GM19467 (cell line): Measurements from ENCODE around the gene TMEM63A.
"Not testable (repeated sequence)": the region's sequence is repeated elsewhere in the genome, so short reads cannot be mapped to it uniquely, and the experiment has no call there.

Experiments
- ATAC-seq: cut with Tn5 transposase; IDR thresholded peaks from one replicate; pipeline ENCODE4 v1.9.1; 2021; ENCODE audit warnings: mild to moderate bottlenecking, moderate library complexity; ENCODE audit not compliant: unreplicated experiment

The TMEM63A gene

DNA sequence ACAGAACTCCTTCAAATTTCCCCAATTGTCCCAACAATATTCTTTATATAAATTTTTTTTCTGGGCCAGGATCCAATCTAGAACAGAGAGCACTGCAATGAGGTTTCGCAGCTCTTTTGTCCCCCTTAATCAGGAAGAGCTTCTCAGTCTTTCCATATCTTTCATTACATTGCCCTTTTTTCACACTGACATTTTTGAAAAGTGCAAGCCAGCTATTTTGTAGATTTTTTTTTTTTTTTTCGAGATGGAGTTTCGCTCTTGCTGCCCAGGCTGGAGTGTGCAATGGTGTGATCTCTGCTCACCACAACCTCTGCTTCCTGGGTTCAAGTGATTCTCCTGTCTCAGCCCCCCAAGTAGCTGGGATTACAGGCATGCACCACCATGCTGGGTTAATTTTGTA is 75.4 kb downstream of the TMEM63A start:
- ATAC-seq = not testable (repeated sequence)

GRCh38 chr1:225806249-225806648 is 75.9 kb downstream of the TMEM63A start:
- no peak for ATAC-seq

GRCh38 chr1:225801146-225801545 is 81.0 kb downstream of the TMEM63A start:
- ATAC-seq = not testable (repeated sequence)

GRCh38 chr1:225796097-225796496 is 86.1 kb downstream of the TMEM63A start:
- ATAC-seq = not testable (repeated sequence)
